ENCODE measurements around the gene SPTBN4.

Gene SPTBN4

DNA sequence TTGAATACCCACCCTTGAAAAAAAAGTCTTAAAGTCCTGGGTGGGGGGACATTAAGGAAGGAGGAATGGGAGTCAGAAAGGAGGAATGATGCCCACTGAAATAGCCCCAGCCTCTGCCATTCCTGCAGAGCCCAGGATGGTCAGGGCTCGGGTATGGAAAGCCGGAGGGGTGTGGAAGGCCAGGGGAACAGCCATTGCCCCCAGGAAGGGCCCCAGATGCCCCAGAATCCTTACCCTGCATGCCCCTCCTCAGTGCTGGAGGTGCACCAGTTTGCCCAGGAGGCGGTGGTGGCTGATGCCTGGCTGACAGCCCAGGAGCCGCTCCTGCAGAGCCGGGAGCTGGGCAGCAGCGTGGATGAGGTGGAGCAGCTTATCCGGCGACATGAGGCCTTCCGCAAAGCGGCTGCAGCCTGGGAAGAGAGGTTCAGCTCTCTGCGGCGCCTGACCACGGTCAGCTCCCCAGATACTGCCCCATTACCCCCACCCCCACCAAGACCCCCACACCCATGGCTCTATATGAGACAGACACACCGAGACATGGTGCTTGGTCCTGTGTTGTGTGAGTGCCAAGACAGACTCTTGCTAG, 99.2 kb downstream of the SPTBN4 start:
- DNase-seq (ENCODE audit: low read depth): no peak

DNA sequence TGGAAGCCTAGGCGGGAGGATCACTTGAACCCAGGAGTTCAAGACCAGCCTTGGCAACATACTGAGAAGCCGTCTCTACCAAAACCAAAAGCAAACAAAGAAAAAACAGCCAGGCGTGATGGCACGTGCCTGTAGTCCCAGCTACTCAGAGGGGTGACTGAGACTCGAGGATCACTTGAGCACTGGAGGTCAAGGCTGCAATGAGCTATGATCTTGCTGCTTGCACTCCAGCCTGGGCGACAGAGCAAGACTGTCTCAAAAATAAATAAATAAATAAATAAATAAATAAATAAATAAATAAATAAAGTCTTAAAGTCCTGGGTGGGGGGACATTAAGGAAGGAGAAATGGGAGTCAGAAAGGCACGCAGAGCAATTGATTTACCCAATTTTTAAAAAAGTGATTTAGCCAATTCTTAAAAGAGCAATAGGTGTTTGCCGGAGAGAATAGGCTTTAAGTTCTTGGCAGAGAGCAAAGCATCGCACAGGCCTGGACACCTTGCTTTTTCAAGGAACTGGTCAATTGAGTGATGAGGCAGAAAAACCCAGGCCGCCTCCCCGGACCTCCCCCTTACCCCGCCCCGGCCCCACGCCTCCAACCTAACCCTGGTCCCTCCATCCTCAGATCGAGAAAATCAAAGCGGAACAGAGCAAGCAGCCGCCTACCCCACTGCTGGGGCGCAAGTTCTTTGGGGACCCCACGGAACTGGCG, 100.4 kb downstream of the SPTBN4 start:
- DNase-seq (ENCODE audit: low read depth): no peak

DNA sequence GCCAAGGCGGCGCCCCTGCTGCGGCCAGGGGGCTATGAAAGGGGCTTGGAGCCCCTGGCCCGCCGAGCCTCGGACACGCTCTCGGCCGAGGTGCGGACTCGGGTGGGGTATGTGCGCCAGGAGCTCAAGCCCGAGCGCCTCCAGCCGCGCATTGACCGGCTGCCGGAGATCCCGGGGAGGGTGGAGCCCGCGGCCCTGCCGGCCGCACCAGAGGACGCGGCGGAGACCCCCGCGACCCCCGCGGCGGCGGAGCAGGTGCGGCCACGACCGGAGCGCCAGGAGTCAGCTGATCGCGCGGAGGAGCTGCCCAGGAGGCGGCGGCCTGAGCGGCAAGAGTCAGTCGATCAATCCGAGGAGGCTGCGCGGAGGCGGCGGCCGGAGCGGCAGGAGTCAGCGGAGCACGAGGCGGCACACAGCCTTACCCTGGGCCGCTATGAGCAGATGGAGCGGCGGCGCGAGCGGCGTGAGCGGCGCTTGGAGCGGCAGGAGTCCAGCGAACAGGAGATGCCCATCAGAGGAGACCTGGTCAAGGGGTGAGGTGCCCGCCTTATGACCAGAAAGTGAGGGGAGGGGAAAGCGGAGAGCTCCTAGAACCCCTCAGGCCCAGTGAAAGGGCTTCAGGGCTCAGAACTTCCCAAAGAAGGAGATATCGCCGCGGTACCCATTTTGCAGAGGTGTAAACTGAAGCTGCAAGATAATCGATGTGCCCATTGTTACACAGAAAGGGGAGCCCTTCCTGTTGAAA, 101.1 kb downstream of the SPTBN4 start:
- DNase-seq (ENCODE audit: low read depth): no peak

GRCh38 chr19:40570313-40571004, 103.7 kb downstream of the SPTBN4 start:
- peak; percentile 77 for DNase-seq (ENCODE audit: low read depth)

GRCh38 chr19:40571005-40571318, 104.2 kb downstream of the SPTBN4 start:
- DNase-seq (ENCODE audit: low read depth): no peak

GRCh38 chr19:40571831-40572495, 105.2 kb downstream of the SPTBN4 start:
- DNase-seq (ENCODE audit: low read depth): no peak

DNA sequence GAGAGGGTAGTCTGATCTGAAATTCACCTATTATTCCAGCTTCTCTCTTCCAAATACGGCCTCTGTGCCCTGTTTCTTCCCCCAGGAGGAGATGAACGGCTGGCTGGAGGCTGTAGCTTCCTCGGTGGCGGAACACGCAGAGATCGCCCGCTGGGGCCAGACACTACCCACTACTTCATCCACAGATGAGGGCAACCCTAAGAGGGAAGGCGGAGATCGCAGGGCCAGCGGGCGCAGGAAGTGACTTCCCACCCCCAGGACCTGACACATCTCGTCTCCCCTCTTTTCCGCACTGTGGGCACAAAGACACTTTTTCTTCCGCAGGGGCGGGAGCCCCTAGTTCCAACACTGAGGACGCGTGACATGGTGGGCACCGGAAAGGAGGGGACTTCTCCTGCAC, 108.5 kb downstream of the SPTBN4 start:
- no peak for DNase-seq (ENCODE audit: low read depth)

- DNase-seq (ENCODE audit: low read depth): no peak
Observed at GRCh38 chr19:40576151-40576584, 109.4 kb downstream of the SPTBN4 start.

DNA sequence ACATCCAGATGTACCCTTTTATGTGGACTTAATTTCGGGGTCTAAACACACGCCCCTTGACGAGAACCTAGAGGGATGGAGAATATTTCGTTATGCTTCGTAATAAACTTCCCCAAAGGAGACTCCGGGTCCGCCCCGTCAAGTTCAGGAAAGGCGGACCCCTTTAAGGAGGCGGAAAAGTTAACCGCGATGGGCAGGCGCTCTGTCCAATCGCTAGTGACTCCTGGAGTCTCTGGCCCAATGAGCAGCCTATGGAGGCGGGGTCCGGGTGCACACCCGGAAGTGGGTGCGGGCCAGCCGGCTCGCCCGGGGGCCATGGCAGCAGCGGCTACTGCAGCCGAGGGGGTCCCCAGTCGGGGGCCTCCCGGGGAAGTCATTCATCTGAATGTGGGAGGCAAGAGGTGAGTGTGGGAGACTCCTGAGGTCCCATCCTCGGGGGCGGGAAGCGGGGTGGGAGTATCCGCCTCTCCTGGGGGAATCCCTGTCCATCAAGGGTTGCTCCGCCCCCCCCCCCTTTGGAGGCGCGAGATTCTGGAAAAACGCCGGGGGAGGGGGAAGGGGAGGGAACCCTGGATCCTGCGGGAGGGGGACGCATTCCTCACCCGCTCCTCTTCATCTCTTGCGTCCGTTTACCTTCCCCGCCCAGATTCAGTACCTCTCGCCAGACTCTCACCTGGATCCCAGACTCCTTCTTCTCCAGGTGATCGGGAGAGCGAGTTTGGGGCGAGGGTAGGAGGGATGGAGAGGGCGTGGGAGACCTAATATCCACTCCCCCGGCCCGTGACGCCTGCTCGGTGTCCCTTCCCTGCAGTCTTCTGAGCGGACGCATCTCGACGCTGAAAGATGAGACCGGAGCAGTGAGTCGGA, 110.0 kb downstream of the SPTBN4 start, which contains the start of gene SHKBP1:
Gene SHKBP1, plus strand, starts transcription at position 289 of the 867 bp plus-strand sequence. Its CDS starts 27 bp downstream, at position 316.
- DNase-seq (ENCODE audit: low read depth): peak; percentile 75

DNA sequence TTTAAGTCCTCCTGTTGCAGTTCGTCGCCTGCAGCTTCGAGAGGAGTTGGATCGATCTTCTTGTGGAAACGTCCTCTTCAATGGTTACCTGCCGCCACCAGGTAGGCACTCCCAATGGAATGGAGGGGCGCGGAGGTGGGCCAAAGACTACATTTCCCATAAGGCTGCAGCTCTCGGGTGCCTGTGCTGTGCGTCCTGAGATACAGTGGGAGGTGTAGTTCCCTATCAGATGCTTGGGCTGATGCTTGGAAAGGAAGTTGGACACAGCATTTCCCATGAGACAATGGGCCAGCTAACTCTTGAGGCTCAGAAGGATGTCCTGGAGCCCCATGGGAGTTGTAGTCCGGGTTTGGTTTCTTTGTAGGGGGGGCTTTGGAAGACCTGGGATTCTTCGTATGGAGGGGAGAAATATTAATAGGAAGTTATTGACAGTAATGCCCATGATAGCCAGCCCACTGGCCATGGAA, 111.7 kb downstream of the SPTBN4 start:
- DNase-seq (ENCODE audit: low read depth): no peak

DNA sequence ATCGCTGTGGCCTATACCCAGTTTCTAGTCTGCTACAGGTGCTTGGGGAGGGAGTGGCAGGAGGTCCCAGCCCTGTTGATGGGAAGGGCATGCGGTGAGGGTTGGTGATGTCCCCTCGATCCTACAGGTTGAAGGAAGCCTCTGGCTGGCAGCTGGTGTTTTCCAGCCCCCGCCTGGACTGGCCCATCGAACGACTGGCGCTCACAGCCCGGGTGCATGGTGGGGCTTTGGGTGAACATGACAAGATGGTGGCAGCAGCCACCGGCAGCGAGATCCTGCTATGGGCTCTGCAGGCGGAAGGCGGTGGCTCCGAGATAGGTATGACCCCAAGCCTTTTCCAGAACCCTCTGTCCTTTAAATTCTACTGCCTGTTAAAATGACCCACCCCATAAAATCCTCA, 113.8 kb downstream of the SPTBN4 start:
- DNase-seq (ENCODE audit: low read depth): no peak

- DNase-seq (ENCODE audit: low read depth): no peak
Observed at GRCh38 chr19:40581531-40581930, 114.7 kb downstream of the SPTBN4 start.

- no peak for DNase-seq (ENCODE audit: low read depth)
Observed at GRCh38 chr19:40582467-40582866, 115.7 kb downstream of the SPTBN4 start.

GRCh38 chr19:40583283-40583682, 116.5 kb downstream of the SPTBN4 start:
- DNase-seq (ENCODE audit: low read depth): no peak

GRCh38 chr19:40584007-40584406, 117.2 kb downstream of the SPTBN4 start:
- no peak for DNase-seq (ENCODE audit: low read depth)

DNA sequence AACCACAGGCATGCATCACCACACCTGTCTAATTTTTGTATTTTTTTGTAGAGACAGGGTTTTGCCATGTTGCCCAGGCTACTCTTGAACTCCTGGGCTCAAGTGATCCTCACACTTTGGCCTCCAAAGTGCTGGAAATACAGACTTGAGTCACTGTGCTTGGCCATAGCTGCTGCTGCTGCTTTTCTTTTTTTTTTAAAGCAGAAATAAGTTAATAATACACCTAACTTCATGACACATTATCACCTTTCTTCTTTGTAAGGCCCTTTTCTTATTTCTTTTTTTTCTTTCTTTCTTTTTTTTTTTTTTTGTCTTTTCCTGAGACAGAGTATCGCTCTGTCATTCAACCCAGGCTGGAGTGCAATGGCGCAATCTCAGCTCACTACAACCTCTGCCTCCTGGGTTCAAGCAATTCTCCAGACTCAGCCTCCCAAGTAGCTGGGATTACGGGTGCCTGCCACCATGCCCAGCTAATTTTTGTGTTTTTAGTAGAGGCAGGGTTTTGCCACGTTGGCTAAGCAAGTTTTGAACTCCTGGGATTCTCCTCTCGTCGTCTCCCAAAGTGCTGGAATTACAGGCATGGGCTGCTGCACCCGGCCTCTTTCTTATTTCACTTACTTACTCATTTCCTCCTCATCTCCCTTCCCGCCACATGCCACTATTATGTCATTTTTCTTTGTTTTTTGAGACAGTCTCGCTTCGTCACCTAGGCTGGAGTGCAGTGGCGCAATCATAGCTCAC, 118.6 kb downstream of the SPTBN4 start:
- DNase-seq (ENCODE audit: low read depth): no peak

- no peak for DNase-seq (ENCODE audit: low read depth)
Observed at GRCh38 chr19:40585982-40586422, 119.2 kb downstream of the SPTBN4 start.

GRCh38 chr19:40586611-40587010, 119.8 kb downstream of the SPTBN4 start:
- no peak for DNase-seq (ENCODE audit: low read depth)

DNA sequence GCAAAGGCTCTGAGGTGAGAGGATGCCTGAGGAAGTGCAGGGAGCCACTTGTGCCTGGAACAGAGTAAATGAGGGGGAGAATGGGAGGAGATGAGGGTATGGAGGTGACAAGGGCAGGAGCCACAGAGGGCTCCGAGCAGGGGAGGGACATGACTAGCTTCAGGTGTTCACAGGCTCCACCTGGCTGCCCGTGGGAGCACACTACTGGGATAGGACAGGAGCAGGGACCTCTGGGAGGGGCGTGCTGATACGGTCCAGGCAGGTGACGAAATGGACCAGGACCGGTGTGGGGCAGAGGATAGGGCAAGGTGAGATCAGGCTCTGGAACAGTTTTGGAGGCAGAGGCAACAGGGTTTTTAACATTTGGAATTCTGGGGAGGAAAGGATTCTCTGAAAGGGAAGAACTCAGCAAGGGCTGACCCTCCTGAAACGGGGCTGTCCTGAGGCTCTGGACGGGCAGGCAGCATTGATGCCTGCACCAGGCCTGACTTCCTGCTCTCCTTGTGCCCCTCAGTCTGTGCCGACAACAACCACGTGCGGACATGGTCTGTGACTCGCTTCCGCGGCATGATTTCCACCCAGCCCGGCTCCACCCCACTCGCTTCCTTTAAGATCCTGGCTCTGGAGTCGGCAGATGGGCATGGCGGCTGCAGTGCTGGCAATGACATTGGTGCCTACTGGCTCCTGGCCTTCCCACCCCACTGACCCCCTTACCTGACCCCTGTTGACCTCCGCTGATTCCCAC, 121.5 kb downstream of the SPTBN4 start:
- DNase-seq (ENCODE audit: low read depth): no peak
